Stimulated activated CD8-positive, alpha-beta memory T cell treated with anti-CD3 and anti-CD28 coated beads, Interleukin-2, amount 100 ng/mL, for 1 hour (primary cell): Measurements from ENCODE around the gene ADAM23.
A peak's percentile ranks its signal among the peaks of the same experiment; 100 is the strongest.
"Not testable (repeated sequence)": the region's sequence is repeated elsewhere in the genome, so short reads cannot be mapped to it uniquely, and the experiment has no call there.

Experiments
- DNase-seq, 2 donors: peaks; one replicate each; pipeline ENCODE4 v3.0.0-alpha.2; 2020; ENCODE audit warnings: low read depth in 2 of 2

Gene ADAM23

DNA sequence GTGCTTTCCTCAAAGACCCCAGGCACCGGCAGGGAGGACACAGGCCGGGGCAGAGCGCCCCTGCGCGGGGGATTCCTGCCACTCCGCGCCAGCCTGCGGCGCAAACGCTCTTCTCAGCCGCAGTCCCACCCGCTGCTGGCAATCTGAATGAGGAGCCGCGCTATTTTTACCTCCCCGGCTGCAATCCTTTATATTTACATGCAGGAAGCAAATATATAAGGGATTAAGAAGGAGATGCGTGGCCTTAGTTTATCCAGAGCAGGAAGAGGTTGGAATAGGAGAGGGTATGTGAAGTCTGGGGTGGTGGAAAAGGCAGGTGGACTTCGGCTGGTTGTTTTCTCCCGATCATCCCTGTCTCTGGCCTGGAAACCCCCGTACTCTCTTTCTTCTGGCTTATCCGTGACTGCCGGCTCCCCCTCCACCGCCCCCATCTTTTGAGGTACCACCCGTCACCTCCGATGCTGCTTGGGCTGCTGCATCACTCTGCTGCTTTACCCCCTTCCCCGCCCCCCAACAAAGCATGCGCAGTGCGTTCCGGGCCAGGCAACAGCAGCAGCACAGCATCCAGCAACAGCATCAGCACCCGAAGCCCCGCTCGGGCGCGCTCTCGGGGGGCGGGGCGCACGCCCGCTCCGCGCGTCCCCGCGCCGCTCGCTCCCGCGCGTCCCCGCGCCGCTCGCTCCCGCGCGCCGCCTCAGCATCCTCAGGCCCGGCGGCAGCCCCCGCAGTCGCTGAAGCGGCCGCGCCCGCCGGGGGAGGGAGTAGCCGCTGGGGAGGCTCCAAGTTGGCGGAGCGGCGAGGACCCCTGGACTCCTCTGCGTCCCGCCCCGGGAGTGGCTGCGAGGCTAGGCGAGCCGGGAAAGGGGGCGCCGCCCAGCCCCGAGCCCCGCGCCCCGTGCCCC, at the start of gene ADAM23:
Gene ADAM23 (plus strand): TSS at position 700 of the 902 bp plus-strand sequence. CDS start 335 bp downstream, outside the sequence.
- DNase-seq: peak in 1 of 2 donors; percentile 2

DNA sequence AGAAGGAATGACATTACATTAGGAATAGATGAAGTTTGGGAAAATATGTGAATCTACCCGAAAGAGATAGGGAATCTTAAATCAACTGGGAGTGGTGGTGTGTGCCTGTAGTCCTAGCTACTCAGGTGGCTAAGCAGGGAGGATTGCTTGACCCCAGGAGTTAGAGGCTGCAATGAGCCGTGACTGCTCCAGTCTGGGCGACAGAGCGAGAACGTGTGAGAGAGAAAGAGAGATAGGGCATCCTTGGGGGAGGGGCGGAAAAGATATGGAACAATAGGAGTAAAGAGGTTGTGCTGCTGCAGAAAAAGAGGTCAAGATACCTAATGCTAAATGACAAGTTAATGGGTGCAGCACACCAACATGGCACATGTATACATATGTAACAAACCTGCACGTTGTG, 47.1 kb upstream of the ADAM23 start:
- no peak for DNase-seq

GRCh38 chr2:206402956-206403569, 40.3 kb upstream of the ADAM23 start:
- DNase-seq: not testable (repeated sequence)

- DNase-seq: no peak
Observed at GRCh38 chr2:206408323-206409320, 34.7 kb upstream of the ADAM23 start.

GRCh38 chr2:206410714-206411113, 32.6 kb upstream of the ADAM23 start:
- no peak for DNase-seq

DNA sequence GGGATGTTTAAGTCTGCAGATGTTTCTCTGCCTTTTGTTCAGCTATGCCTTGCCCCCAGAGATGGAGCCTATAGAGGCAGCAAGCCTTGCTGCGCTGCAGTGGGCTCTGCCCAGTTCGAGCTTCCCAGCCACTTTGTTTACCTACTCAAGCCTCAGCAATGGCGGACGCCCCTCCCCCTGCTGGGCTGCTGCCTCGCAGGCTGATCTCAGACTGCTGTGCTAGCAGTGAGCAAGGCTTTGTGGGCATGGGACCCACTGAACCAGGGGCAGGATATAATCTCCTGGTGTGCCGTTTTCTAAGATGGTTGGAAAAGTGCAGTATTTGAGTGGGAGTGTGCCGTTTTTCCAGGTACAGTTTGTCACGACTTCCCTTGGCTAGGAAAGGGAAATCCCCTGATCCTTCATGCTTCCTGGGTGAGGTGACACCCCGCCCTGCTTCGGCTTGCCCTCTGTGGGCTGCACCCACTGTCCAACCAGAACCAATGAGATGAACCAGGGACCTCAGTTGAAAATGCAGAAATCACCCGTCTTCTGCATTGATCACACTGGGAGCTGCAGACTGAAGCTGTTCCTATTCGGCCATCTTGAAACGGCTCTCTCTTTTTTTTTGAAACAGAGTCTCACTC, 27.6 kb upstream of the ADAM23 start:
- DNase-seq: no peak

GRCh38 chr2:206418968-206419367, 24.4 kb upstream of the ADAM23 start:
- DNase-seq: no peak

DNA sequence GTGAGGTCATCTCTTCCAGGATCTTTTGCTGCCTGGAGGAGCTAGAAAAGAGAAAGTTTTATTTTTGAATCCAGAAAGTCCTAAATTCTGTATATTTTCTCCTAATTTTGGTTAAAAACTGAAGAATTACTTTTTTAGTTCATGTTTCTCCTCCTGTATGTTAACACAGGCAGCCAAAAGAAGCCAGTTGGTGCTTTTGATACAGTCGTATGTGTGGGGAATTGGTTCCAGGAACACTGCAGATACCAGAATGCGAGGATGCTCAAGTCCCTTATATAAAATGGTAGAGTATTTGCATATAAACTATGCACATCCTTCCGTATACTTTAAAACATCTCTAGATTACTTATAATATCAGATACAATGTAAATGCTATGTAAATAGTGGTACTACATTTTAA, 22.6 kb upstream of the ADAM23 start:
- no peak for DNase-seq

DNA sequence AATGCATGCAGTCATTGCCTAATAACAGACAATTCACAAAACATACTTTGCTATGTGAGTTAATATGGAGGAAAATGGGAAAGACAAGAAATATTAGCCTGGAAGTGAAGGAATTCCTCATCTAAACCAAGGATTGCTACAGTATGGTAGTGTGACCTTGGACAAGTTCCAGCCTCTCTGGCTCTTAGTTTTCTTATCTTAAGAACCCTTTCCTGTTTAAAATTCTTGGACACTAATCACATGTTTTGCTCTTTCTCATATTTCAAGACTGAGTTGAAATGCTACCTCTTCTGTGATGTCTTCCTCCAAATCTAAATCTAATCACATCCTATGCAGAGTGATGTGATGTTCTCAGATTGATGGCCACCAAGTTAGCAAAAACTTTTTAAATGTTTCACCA, 20.8 kb upstream of the ADAM23 start:
- DNase-seq: no peak

- DNase-seq: no peak
Observed at GRCh38 chr2:206423147-206423546, 20.2 kb upstream of the ADAM23 start.

DNA sequence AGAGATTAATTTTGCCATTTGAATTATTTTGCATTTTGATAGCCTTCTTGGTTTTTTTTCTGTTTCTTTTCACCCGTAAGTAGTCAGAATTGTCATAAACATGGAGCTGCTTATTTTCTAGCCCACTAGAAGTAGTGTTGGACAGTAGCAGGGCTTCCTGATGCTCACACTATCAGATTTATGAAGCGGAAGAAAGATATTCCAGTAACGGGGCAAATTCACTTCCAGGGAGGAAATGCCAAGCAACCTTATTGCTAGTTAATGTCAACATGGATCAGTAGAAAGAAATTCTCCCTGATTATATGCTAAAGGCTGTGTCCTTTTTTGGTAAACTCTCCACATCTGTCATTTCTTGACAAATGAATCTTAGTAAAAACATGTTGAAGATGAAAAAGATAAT, 19.2 kb upstream of the ADAM23 start:
- no peak for DNase-seq

DNA sequence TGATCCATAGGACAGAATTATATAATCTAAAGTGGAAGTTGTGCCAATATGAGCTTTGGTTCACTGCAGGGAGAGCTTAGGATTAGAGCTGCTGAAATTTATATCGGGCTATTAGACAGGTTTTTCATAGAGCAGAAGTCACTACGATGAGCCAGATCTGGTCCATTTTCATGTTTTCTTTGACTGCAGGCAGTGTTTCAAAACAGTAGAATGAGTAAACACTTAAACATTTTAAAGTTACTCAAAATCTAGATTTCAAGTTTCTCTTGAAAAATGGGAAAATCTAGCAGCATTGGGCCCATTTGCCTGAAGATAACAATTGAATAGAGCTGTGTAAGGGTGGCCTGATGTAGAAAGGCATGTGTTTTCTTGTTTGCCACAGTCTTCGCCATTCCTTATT, 14.5 kb upstream of the ADAM23 start:
- DNase-seq: no peak

- no peak for DNase-seq
Observed at GRCh38 chr2:206430452-206430851, 12.9 kb upstream of the ADAM23 start.

GRCh38 chr2:206431439-206431838, 11.9 kb upstream of the ADAM23 start:
- no peak for DNase-seq

- DNase-seq: no peak
Observed at GRCh38 chr2:206432193-206433082, 10.9 kb upstream of the ADAM23 start.

GRCh38 chr2:206433190-206433589, 10.1 kb upstream of the ADAM23 start:
- no peak for DNase-seq

DNA sequence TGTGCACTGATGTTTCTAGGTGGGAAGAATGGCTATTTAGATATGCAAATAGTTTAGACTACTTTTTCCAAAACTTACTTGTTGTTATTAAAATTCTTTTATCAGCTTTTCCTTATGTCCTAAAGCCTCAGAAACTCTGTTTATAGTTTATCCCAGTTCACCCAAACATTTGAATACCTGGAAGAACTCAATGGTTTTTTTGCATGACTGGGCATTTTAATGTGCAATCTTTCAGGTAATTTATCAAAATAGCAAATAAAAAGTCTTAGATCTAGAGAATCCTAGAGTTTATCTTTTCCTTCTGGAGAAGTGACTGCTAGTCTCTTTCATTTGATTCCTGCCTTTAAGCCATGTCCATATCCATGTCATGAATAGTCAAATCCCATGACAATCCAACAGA, 9.6 kb upstream of the ADAM23 start:
- DNase-seq: no peak

DNA sequence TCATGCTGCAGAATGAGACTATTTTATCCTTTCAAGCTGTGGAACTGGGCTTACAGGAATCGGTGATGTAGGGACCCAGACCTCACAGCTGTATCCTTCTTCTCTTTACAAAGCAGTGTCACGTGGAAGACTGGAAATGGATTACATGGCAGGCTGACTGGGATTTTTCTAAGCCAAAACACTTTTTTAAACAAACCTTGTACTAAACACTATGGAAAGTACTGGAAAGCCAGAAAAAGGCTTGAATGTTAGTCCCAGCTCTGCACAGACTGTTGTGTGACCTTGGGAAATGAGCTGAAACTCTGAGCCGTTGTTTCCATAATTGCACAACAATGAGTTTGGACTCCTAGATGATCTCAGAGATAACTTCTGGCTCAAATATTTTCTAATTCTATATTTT, 7.6 kb upstream of the ADAM23 start:
- no peak for DNase-seq

DNA sequence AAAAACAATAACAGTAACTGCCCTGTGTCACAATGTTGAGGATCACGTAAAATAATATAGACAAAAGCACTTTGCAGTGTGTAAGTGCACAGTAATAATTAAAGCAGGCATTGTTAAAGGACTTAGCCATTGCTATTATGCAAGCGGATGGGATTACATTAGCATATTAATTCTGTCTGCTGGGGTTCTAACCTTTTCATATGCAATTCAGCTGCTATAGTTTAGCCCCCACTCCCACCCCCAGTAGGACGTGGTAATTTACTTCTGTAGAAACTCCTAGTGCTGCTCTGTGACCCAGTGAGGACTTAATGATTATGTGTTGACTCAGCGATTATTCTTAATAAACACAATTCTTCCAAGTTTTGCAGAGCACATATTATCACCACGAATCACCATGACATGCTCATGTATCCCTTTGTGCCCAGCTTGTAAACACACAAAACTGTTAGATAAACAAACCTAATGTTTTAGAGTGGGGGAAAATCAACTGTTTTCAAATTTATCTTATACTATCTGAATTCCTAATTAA, 5.1 kb upstream of the ADAM23 start:
- no peak for DNase-seq

GRCh38 chr2:206442474-206442832, 879 bp upstream of the ADAM23 start:
- DNase-seq: no peak
